ENCODE measurements around the gene MARK3.

The MARK3 gene

DNA sequence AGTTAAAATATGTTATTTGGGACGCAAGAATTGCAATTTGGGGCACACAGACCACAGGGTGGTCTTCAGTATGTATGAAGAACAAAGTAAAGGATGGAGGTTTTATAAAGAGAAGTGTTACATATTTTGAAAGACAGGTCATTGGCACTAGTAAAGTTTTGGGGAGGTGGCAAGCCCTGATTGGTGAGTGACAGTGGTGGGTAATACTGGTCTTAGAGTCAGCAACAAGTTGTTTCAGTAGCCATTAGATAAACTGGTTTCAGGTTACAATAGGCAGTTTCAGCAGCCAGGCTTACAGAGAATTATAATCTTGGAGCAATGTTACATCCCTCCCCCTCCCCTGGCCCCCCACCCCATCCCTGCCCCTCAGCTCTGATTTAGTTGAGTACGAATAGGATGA is 17.5 kb downstream of the MARK3 start:
- no peak overlapping the region for H3K4me3 ChIP-seq (ENCODE audit: low read length)
- DNase-seq (ENCODE audit: low read depth), result peak; percentile 47
- TF ChIP-seq, protein P1, sequence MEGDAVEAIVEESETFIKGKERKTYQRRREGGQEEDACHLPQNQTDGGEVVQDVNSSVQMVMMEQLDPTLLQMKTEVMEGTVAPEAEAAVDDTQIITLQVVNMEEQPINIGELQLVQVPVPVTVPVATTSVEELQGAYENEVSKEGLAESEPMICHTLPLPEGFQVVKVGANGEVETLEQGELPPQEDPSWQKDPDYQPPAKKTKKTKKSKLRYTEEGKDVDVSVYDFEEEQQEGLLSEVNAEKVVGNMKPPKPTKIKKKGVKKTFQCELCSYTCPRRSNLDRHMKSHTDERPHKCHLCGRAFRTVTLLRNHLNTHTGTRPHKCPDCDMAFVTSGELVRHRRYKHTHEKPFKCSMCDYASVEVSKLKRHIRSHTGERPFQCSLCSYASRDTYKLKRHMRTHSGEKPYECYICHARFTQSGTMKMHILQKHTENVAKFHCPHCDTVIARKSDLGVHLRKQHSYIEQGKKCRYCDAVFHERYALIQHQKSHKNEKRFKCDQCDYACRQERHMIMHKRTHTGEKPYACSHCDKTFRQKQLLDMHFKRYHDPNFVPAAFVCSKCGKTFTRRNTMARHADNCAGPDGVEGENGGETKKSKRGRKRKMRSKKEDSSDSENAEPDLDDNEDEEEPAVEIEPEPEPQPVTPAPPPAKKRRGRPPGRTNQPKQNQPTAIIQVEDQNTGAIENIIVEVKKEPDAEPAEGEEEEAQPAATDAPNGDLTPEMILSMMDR (IDR thresholded peaks at IDR 0.05; ENCODE audit: insufficient read depth, low read depth, low read length, missing control alignments), result no peak

DNA sequence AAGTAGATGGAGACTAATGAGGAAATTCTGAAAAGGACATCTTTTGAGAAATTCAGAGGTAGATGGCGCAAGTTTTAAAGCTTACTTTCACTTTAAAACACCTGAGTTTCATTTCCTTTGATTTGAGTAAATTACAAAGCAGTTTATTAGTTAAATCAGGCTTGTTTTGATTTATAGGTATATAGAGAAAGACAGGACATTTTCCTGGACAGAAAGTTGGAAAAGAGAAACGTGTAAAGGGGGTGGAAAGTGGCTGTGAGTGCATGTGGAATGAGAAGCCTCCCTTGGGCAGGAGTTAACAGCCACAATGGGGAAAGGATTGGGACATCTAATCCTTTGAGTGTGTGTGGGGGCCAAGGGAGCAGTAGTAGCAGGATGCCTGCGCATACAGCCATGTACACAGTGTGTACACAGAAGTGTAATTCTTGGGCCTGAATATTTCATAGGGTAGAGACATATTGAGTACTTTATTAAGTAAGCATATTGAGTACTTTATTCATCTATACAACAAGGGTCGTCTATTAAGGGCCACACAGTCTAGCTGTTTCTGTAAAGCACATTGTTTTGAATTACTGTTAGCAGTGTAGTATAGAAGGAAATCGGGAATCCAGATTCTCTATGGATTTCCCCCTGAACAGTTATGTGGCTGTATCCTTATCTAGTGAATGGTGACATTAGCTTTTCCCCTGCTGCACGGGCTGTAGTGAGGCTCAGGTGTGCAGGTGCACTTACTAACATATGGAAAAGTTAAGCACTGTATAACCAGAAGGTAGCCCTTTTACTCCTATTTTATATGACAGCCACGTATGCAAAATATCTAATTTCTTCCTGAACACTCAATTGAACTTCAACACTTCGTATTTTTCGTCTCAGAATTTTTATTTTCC is 19.1 kb downstream of the MARK3 start:
- H3K4me3 ChIP-seq (ENCODE audit: low read length), result no peak overlapping the region
- TF ChIP-seq, protein P1 (IDR thresholded peaks at IDR 0.05; ENCODE audit: insufficient read depth, low read depth, low read length, missing control alignments), result no peak
- no peak for DNase-seq (ENCODE audit: low read depth)

DNA sequence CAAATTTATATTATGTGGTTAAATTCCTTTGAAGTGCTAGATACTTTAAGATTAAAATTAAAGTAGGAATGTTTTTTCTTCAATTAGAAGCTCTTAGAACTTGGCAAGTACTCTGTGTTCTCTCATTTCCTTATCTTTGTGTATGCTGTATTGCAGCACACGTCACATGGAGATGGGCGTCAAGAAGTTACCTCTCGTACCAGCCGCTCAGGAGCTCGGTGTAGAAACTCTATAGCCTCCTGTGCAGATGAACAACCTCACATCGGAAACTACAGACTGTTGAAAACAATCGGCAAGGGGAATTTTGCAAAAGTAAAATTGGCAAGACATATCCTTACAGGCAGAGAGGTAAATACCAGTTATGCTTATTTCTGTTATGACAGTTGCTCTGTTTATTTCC is 19.7 kb downstream of the MARK3 start:
- TF ChIP-seq, protein P1 (IDR thresholded peaks at IDR 0.05; ENCODE audit: insufficient read depth, low read depth, low read length, missing control alignments), result no peak
- H3K4me3 ChIP-seq (ENCODE audit: low read length), result no peak overlapping the region
- DNase-seq (ENCODE audit: low read depth), result no peak

DNA sequence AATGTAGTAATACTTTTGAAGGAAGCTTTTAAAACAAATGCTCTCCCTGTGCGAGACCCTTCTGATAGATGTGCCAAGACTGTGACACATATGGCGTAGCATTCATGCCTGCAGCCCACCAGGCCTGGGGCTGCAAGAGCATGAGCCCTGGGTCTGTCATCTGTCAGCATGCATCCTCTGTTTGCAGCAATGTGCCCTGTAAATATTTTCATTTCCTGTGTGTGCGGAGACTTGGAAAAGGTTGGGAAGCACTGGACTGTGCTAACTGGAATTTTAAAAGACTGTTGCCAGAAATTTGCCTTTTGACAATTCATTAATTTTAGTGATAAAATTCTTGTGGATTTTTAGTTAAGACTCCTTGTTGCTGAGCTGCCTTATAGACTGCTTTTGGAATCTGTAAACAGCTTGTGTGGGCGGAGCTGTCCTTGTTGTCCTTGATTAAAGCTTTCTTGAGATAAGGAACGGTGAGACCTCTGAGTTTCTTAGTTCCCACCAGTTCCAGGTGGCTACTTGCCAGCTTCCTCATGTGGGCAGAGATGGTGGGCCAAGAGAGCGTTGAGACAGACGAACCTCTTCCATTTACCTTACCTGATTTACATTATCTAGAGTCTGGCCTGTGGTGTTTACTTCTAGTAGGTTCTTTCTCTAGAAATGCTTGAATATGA is 23.4 kb downstream of the MARK3 start:
- no peak overlapping the region for H3K4me3 ChIP-seq (ENCODE audit: low read length)
- TF ChIP-seq, protein P1 (IDR thresholded peaks at IDR 0.05; ENCODE audit: insufficient read depth, low read depth, low read length, missing control alignments), result no peak
- DNase-seq (ENCODE audit: low read depth), result no peak

DNA sequence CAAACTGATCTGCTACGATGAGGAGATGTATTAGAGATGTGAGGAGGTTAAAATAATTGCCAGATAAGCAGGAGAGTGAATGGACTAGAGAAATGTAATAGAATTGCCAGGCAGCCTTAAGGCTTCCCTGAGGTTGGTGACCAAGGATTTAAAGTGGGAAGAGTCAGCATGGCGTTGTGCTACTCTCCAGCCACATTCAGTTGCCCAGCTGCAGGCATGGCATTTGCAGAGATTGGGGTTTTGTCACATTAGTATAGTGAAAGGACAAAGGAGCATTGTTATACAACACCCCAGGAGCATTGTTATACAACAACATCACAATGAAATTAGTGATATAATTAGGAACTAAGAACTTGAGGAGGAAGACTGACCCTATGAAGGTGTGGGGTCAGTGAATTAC is 31.7 kb downstream of the MARK3 start:
- TF ChIP-seq, protein P1 (IDR thresholded peaks at IDR 0.05; ENCODE audit: insufficient read depth, low read depth, low read length, missing control alignments), result no peak
- no peak overlapping the region for H3K4me3 ChIP-seq (ENCODE audit: low read length)
- DNase-seq (ENCODE audit: low read depth), result no peak

DNA sequence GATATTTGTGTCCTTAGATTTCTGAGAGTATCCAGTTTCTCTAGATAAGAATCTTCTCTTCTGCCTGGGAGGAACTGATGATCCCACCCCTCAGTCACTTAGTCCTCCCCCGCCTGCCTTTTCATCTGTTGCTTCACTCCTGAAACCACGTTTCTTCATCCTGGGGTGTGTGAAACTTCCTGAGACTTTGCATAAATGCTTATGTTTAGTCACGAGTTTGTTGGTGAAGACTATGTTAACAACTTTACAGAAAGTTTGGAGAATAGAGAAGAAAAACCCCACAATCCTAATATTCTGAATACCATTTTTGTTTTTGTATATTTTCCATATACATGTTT is 33.2 kb downstream of the MARK3 start:
- H3K4me3 ChIP-seq (ENCODE audit: low read length), result no peak overlapping the region
- peak; percentile 72 for DNase-seq (ENCODE audit: low read depth)
- TF ChIP-seq, protein P1 (IDR thresholded peaks at IDR 0.05; ENCODE audit: insufficient read depth, low read depth, low read length, missing control alignments), result no peak

All from epithelial cell of esophagus (primary cell).